PC-3 (cell line): ENCODE measurements around the gene CHAF1A.

Source experiments
- EZH2phosphoT487 ChIP-seq: fragments of 300-600 bp; sonication (generic); IDR thresholded peaks from 2 replicates; pipeline ENCODE4 v1.6.1; 2018; ENCODE audit warnings: mild to moderate bottlenecking, antibody characterized with exemption, low read length, borderline replicate concordance
- TF ChIP-seq, protein P1 (sequence below): fragments of 300-600 bp; sonication (generic); conservative IDR thresholded peaks from 2 replicates; pipeline ENCODE4 v1.5.1; 2017; ENCODE audit warnings: antibody characterized with exemption, low read depth, mild to moderate bottlenecking, low read length

DNA sequence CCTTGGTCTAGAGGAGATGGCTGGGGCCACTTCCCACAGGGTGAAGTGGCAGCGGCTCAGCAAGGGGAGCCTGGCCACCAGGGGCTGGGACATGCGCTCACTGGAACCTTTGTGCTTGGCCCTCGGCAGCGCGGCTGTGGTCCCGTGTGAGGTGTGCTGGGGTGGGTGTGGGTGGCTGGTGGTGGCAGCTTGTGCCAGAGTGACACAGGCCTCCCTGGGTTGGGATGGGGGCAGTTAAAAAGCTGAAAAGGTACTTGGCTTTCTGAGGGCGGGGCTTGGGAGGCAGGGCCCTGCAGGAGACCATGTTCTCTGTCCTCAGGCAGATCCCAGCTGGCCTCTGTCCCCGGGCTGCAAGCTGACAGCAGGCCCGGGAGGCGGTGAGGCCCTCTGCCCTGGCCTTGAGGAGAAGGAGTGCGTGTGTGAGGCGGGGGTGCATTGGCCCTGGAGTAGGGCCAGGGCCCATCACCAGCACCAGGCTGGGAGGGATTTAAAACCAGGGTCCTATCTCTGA lies 41.7 kb upstream of the CHAF1A start:
- TF ChIP-seq, protein P1, sequence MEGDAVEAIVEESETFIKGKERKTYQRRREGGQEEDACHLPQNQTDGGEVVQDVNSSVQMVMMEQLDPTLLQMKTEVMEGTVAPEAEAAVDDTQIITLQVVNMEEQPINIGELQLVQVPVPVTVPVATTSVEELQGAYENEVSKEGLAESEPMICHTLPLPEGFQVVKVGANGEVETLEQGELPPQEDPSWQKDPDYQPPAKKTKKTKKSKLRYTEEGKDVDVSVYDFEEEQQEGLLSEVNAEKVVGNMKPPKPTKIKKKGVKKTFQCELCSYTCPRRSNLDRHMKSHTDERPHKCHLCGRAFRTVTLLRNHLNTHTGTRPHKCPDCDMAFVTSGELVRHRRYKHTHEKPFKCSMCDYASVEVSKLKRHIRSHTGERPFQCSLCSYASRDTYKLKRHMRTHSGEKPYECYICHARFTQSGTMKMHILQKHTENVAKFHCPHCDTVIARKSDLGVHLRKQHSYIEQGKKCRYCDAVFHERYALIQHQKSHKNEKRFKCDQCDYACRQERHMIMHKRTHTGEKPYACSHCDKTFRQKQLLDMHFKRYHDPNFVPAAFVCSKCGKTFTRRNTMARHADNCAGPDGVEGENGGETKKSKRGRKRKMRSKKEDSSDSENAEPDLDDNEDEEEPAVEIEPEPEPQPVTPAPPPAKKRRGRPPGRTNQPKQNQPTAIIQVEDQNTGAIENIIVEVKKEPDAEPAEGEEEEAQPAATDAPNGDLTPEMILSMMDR: no peak
- no peak for TF ChIP-seq EZH2phosphoT487
